Measurements from ENCODE around the gene RNASE13.

Gene RNASE13, protein sequence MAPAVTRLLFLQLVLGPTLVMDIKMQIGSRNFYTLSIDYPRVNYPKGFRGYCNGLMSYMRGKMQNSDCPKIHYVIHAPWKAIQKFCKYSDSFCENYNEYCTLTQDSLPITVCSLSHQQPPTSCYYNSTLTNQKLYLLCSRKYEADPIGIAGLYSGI

DNA sequence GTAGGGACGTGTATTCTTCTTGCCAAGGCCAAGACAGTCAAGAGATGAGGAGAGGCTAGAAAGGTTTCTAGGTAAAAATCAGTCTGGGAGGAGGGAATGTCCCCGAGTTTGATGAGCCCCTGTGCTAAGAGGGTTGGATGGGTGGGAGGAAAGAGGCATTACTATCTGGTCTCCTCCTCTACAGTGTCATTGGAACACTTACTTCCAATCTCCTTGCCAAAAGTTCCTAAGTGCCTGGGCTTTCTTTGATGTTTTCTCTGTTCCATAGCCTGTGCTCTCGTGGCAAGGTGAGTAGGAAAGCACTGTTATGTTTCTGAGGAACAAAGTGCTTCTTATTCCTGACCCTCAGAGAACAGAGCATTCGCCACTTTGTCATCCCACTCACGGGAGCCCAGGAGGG lies at the start of gene RNASE13:
Gene RNASE13 (minus strand): TSS at position 101 of the 400 bp plus-strand sequence. CDS start 519 bp downstream, outside the sequence.
- no peak for DNase-seq

DNA sequence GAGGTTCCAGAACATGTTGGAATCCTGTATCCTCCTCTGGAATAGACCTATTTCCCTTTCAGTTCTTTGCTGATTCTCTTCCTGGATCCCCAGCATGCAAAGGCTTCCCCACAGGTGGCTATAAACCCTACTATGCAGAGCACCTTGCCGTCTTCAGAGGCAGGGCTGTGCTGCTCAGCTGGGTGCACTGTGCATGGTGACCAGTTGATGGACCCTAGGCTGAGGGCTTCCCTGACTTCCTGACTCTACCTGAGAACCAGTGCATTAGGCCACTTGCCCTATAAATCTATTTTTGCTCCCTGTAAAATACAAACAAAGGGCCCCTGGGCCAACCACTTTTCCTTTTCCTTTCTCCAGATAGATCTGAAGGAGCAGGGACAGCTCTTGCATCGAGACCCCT lies 49.8 kb upstream of the RNASE13 start:
- no peak for DNase-seq

DNA sequence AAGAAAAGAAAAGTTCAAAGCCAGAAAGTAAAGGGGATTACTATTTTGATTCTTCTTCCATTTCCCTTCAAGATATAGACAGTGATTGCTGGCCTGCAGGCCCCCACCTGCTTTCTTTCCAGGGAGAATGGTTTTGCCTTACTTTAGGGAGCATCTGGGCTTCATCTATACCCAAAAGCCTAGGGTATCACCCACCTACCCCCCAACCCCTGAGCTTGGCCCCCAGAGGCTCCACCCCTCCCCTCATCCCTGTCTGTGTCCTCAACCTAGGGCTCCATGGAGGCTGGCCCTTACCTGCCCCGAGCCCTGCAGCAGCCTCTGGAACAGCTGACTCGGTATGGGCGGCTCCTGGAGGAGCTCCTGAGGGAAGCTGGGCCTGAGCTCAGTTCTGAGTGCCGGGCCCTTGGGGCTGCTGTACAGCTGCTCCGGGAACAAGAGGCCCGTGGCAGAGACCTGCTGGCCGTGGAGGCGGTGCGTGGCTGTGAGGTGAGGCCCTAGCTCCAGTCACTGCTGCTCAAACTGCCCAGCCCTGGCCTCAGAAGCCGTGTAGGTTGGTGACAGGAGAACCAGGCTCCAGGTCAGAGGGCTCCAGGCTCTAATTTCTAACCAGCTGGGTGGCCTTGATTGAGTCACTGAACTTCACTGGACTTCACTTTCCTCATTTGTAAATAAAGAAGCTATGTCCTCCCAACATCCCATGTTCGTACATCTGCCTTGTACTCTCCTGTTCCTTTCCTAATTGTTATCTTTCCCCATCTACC lies 49.1 kb upstream of the RNASE13 start:
- no peak for DNase-seq

DNA sequence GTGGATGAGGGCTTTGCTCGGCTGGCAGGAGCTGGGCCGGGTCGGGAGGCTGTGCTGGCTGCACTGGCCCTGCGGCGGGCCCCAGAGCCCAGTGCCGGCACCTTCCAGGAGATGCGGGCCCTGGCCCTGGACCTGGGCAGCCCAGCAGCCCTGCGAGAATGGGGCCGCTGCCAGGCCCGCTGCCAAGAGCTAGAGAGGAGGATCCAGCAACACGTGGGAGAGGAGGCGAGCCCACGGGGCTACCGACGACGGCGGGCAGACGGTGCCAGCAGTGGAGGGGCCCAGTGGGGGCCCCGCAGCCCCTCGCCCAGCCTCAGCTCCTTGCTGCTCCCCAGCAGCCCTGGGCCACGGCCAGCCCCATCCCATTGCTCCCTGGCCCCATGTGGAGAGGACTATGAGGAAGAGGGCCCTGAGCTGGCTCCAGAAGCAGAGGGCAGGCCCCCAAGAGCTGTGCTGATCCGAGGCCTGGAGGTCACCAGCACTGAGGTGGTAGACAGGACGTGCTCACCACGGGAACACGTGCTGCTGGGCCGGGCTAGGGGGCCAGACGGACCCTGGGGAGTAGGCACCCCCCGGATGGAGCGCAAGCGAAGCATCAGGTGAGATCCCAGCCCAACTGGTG lies 47.0 kb upstream of the RNASE13 start:
- DNase-seq, result no peak

DNA sequence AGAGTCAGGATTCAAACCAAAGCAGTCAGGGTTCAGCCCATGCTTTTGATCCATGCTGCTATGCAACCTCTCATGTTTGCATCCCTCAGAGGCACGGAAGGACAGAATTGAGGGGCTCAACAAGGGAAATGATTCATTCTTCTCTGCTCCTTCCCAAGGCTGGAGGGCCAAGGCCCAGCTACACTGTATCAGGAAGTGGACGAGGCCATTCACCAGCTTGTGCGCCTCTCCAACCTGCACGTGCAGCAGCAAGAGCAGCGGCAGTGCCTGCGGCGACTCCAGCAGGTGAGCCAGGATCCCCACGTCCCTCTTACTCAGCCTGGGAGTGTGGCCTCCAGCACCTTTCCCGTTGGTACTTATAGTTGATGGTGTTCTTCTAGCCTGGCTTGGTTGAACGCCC lies 44.1 kb upstream of the RNASE13 start:
- DNase-seq, result no peak

DNA sequence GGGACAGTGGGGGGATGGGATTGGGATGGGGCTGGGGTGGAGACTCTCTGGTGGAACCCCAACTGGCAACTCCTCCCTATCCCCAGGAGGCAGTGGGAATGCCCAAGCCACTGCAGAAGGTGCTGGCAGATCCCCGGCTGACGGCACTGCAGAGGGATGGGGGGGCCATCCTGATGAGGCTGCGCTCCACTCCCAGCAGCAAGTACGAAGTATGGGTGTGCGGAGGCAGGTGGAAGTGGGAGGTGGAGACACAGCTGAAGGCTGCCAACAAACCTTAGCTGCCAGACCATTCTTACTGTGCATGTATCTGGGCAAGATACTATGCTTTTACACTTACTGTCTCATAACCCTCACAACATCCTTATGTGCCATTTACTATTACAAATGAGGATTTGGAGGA lies 43.7 kb upstream of the RNASE13 start:
- no peak for DNase-seq

DNA sequence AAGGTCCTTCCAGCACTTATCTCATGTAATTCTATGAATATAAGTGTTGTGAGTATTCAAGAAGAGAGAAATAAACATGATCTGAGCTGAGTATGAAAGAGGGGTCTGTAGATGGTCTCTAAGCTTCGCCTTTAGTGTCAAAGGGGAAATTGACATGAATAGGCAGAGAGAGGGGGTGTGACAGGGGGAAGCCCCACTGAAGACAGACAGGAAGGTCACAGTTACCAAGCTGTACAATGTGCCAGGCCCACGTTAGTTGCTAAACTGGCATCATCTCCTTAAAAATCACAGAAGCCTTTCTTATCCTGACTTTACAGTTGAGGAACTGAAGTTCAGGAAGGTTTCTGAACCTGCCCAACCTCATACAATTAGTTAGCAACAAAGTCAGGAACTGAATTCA lies 43.1 kb upstream of the RNASE13 start:
- DNase-seq, result no peak

DNA sequence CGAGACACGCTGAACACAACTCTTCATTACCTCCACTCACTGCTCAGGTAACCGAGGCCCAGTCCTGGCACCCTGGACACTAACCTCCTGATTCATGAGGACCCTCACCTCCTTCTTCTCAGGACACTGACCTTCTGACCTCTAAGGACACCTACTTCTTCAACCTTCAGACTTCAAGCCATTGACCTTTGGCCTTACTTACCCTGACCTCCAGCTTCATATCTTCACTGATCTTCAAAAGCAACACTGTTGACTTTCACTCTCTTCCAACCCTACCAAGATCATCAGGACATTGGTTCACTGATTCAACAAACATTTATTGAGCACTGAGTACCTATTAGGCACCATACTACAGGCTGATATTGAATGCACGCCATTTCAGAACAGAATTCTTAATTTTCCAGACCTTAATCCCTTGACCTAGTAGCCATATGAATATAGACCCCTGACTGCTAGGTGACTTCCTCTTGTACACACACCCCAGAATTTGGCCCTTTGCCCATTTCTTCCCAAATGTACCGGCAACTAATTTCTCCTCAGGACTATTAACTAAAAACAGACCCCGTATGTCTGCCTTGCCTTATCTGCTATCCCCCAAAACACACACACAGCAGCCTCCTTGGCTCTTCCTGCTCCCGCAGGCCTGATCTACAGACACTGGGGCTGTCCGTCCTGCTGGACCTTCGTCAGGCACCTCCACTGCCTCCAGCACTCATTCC lies 41.3 kb upstream of the RNASE13 start:
- no peak for DNase-seq

DNA sequence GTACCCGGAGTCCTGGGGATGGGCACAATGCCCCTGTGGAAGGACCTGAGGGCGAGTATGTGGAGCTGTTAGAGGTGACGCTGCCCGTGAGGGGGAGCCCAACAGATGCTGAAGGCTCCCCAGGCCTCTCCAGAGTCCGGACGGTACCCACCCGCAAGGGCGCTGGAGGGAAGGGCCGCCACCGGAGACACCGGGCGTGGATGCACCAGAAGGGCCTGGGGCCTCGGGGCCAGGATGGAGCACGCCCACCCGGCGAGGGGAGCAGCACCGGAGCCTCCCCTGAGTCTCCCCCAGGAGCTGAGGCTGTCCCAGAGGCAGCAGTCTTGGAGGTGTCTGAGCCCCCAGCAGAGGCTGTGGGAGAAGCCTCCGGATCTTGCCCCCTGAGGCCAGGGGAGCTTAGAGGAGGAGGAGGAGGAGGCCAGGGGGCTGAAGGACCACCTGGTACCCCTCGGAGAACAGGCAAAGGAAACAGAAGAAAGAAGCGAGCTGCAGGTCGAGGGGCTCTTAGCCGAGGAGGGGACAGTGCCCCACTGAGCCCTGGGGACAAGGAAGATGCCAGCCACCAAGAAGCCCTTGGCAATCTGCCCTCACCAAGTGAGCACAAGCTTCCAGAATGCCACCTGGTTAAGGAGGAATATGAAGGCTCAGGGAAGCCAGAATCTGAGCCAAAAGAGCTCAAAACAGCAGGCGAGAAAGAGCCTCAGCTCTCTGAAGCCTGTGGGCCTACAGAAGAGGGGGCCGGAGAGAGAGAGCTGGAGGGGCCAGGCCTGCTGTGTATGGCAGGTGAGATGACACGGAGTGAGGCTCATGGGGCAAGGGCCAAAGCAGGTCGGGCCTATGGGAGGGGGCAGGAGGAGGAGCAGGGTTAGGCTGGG lies 40.0 kb upstream of the RNASE13 start:
- no peak for DNase-seq

DNA sequence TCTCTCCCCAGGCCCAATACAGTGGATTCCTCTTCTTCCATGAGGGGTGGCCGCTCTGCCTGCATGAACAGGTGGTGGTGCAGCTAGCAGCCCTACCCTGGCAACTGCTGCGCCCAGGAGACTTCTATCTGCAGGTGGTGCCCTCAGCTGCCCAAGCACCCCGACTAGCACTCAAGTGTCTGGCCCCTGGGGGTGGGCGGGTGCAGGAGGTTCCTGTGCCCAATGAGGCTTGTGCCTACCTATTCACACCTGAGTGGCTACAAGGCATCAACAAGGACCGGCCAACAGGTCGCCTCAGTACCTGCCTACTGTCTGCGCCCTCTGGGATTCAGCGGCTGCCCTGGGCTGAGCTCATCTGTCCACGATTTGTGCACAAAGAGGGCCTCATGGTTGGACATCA lies 39.3 kb upstream of the RNASE13 start:
- no peak for DNase-seq

DNA sequence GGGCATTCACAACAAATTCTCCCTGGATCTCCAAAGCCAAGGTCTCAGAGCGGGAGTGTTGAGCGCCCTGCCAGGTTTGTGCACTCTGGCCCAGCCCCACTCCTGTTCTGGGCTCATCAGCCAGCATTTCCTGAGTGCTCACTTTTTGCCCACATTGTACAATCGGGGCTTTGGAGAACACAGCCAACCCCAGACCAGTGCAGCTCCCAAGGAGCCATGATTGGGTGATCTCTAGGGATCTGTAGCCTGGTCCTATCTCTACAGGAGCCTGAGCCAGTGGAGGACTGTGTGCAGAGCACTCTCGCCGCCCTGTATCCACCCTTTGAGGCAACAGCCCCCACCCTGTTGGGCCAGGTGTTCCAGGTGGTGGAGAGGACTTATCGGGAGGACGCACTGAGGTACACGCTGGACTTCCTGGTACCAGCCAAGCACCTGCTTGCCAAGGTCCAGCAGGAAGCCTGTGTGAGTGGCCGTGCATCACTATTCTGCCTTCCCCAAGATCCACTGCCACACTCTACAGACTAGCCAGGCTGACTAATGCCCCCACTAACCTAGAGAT lies 38.3 kb upstream of the RNASE13 start:
- no peak for DNase-seq

DNA sequence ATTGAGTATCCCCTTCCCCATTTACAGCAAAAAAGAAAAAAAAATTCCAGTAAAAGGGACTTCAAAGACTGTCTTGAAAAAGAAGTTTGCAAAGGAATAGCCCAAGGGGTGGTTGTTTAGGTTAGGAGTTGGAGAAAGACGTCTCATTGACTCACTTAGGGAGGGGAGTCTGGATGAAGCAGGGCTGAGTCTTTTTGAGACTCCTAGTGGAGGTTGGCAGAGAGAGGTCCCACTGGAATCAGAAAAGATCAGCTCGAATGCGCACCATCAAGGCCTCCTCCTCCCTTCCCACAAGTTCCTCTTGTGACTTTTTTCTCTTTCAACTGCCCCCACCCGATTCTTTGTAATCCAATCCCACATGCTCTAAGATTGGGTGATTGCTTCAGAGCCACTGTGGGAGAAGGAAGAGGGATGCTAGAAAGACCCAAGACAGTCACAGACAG lies 37.4 kb upstream of the RNASE13 start:
- DNase-seq, result no peak

DNA sequence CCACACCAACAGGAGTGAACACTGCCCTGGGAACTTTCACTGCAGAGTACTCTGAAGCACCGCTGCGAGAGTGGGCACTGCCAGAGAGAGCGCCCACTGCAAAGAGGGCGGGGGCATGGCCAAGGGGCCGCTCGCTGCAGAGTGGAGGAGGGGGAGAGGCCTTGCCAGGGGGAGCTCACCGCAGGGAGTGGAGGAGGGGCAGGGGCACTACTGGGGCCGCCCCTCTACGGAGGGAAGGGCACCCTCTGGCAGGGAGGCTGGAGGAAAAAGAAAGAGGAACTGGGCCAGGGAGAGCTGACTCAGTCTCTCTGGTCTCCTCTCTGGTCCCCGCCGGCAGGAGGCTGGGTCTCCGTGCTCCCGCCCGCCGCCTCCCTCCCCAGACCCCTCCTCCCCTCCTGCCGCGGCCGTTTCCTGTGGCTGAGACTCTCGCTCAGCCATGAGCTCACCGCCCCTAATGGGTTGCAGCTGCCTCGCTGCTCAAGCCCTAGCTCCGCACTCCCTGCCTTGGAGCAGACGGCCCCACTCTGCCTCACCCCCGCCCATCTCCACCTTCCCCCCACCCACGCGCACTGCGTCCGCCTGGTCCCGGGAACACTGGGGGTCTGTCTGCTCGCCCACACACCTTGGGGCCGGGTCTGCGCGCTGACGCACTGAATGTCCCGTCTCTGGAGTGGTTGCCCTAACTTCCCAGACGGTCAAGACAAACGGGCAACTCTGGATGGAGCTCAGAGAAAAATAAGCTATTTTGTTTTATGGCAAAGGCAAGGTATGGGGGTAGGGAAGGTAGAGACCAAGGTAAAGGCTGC lies 36.8 kb upstream of the RNASE13 start:
- peak; percentile 61 for DNase-seq

DNA sequence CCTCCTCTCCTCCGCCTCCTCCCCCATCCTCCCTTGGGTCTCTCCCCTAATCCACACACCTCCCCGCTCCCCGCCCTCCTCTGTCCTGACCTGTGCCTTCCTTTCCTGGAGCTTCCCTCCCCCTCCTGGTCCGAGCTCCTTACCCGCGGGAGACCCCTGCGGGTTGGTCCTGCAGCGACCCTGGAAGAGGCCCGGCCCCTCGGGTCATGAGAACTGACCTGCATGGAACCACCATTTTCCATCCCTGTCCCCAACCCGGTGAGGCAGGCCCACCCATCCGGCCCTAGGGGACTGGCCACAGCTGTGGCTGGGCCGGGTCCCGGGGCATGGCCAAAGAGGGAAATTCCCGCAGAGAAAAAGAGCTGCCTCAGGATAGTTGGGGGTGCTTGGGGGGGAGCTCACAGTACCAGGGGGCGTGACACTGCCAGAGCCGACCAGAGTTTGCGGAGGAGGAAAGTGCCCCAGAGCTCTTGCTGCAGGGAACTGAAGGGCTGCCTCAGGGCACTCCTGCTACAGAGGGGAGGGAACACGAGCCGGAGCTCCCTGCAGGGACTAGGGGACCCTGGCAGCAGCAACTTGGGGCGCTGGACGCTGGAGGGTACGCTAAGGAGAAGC lies 36.1 kb upstream of the RNASE13 start:
- DNase-seq, result no peak

DNA sequence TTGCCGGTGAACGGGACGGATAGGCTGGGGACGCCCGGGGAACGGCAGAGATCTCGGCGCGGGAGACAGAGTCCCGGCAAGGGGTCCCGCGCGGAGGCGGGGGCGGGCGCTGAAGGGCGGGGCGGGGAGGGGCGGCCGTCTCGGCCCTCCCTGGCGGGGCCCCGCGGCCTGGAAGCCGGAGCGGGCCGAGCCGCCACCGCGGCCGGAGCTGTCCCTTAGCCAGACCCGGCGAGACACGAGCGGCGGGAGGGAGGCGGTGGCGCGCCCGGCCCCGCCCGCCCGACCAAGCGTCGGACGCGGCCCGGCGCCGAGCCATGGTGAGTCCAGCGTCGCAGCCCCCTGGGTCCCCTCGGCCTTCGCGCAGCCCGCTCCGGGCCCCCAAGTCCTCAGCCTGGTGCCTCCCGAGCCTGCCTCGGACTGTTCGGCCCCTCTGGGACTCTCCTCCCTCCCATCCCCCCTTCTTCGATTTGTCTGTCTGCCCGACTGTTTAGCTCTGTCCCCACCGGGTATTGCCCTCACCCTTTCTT lies 35.5 kb upstream of the RNASE13 start, which contains the start of gene ARHGEF40:
Gene ARHGEF40 (plus strand): TSS at position 222 of the 527 bp plus-strand sequence. CDS start 93 bp downstream, at position 315.
- DNase-seq, result no peak

DNA sequence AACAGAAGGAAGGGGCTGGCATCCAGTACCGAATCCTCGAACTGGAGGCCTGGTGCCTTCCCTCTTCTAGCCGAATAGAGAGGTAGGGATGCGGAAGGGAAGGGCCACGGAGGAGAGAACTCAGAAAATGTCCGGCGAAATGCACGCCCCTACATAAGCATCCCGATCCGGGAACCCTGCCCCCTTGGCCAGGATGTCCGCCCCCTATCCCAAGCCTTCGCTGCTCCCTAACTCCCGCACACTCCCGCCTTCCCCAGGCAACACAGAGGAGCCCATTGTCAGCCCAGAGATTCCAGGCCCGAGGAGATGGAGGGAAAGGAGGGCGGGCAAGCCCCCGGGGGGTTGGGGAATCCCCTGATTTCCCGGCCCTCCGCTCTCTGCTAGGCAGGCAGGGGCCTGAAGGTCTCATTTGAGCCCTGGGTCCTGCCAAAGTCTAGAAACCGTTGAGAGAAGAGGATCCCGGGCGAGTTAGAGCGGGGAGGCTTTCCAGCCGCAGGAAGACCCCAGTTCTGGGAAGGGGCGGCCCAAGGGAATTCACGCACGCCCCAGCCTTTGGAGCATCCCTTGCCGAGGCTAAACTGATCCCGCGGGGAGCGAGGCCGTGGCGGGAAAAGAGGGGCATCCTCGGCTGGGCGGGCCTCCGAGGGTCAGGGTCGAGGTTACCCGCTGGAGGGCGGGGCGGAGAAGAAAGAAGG lies 34.9 kb upstream of the RNASE13 start:
- no peak for DNase-seq

DNA sequence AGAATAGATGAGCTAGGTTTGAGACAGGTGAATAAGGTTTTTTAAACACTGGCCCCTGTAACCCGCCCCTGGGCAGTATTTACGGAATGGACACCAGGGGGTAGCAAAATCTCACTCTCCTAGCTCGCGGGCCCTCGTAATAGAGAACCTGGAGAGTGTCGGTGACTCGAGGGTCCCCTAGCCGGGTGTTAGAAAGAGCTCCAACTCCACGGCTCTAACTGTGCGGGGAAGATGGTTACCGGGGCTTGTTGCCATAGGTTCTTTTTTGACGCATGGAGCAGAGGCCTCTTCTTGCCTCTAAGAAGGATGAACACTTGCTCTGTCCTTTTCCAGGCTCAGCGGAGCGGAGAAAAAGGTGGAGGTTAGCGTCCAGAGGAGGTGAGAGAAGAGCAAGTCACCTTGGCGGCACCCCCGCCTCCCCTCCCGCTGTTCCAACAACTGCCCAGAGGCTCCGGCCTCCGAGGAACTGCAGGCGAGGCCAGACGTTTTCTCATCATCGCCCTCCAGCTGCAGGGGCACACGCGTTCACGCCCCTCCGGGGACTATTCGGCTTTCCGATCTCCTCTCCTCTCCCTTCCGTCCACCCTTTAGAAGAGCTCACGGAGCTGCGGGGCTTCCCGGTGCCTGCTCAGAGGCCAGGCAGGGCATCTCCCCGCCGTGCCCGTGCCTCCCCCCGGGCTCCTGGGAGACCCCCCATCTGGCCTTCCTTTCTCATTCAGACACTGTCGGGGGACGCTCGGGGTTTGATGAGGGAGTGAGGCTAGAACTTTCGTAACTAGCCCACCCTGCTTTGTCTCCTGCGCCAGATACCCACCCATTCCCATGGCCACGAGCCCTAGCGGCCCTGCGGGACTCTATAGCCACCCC lies 34.1 kb upstream of the RNASE13 start:
- DNase-seq, result peak; percentile 29

DNA sequence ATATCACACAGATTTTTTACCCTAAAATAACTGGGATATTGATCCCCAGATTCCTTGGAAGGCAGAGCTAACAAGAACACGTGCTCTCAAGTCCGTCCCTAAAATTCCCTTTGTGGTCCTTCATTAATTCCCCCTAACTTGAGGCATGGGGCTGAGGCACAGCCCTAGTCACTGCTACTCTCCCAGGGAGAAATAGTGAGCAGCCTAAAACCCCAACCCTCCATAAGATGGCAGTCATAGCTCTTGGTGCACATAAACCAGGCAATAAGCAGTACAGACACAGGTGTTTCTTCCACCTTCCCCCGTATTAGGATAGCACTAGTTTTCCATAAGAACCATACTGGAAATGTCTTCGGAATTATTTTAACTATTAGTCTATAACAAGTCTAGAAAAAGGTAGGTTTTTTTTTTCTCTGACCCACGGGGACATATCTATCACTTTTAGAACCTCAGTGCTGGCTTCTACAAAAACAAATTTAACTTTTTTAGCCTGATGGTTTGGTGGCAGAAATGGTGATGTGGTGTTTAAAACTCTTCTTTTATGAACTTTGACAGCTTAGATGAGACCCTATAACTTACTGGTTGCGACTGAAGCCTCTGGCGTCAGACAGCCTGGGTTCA lies 32.4 kb upstream of the RNASE13 start:
- DNase-seq, result no peak

Data from activated CD4-positive, alpha-beta T cell treated with anti-CD3 and anti-CD28 coated beads, Interleukin-2, amount 50 U/mL, for 16 hours (primary cell).